WTC11 (cell line): ENCODE results near the gene TRAPPC13. TPM values are rescaled to one million over a fixed set of nuclear protein-coding genes. Genes with fewer than 3 reads are reported as not detected.

Experiments used
- ATAC-seq: fragments of 200-7000 bp; cut with Tn5 transposase; 2 replicates; pipeline ENCODE4 v1.10.0; 2021; ENCODE audit warnings: mild to moderate bottlenecking, moderate library complexity
- CTCF ChIA-PET: fragments of 300-600 bp; sonication (Branson Sonifier 250); formaldehyde crosslinking; loops from one replicate; lab custom pipeline; 2021; ENCODE audit warnings: antibody characterized with exemption; lab: Charles Lee
- POLR2A ChIA-PET: fragments of 350-600 bp; sonication (Branson Sonifier 250); formaldehyde crosslinking; loops from one replicate; lab custom pipeline; 2021; ENCODE audit warnings: antibody characterized with exemption; lab: Charles Lee
- DNase-seq: peaks from one replicate; pipeline ENCODE4 v3.0.0; 2021; ENCODE audit warnings: low spot score
- H3K27ac Mint-ChIP-seq: 2 replicates; pipeline ENCODE4 v1.8.0; 2021; ENCODE audit warnings: mixed read lengths
- H3K27me3 Mint-ChIP-seq: 2 replicates; pipeline ENCODE4 v1.8.0; 2021; ENCODE audit warnings: low read depth, mild to moderate bottlenecking, moderate library complexity, mixed read lengths
- H3K36me3 Mint-ChIP-seq: 2 replicates; pipeline ENCODE4 v1.8.0; 2021; ENCODE audit warnings: mixed read lengths
- H3K4me1 Mint-ChIP-seq: 2 replicates; pipeline ENCODE4 v1.8.0; 2022; ENCODE audit warnings: mixed read lengths
- H3K4me3 Mint-ChIP-seq: 2 replicates; pipeline ENCODE4 v1.8.0; 2021; ENCODE audit warnings: mild to moderate bottlenecking, moderate library complexity, mixed read lengths
- H3K9me3 Mint-ChIP-seq: 2 replicates; pipeline ENCODE4 v1.8.0; 2021; ENCODE audit warnings: mixed read lengths
- ATF1 ChIP-seq: sonication (generic); formaldehyde crosslinking; IDR thresholded peaks from 2 replicates; pipeline ENCODE4 v1.8.1; 2023; ENCODE audit warnings: mild to moderate bottlenecking, moderate library complexity, missing genetic modification reagents
- FOXP1 ChIP-seq: sonication (generic); formaldehyde crosslinking; IDR thresholded peaks from 2 replicates; pipeline ENCODE4 v1.8.0; 2022; ENCODE audit warnings: missing genetic modification reagents, mild to moderate bottlenecking, moderate library complexity, borderline replicate concordance
- GTF2I ChIP-seq: fragments of 250-450 bp; sonication (Bioruptor Pico); conservative IDR thresholded peaks from 2 replicates; pipeline ENCODE4 v1.4.0; 2021; ENCODE audit warnings: mild to moderate bottlenecking
- IRF2 ChIP-seq: sonication (generic); formaldehyde crosslinking; IDR thresholded peaks from 2 replicates; pipeline ENCODE4 v1.8.0; 2022; ENCODE audit warnings: low read depth, missing genetic modification reagents, borderline replicate concordance
- KAT7 ChIP-seq: sonication (generic); formaldehyde crosslinking; IDR thresholded peaks from 2 replicates; pipeline ENCODE4 v1.8.1; 2023; ENCODE audit warnings: missing genetic modification reagents, mild to moderate bottlenecking, borderline replicate concordance
- MLX ChIP-seq: sonication (generic); formaldehyde crosslinking; IDR thresholded peaks from 2 replicates; pipeline ENCODE4 v1.8.1; 2023; ENCODE audit warnings: mild to moderate bottlenecking, missing genetic modification reagents, moderate library complexity
- SOX15 ChIP-seq: fragments of 250-450 bp; sonication (Bioruptor Pico); IDR thresholded peaks from 2 replicates; pipeline ENCODE4 v1.9.0; 2021; ENCODE audit warnings: mild to moderate bottlenecking
- STAT6 ChIP-seq: sonication (generic); formaldehyde crosslinking; conservative IDR thresholded peaks from 2 replicates; pipeline ENCODE4 v1.8.1; 2023; ENCODE audit warnings: mild to moderate bottlenecking, low read depth, missing genetic modification reagents, moderate library complexity
- ZNF138 ChIP-seq: sonication (generic); formaldehyde crosslinking; conservative IDR thresholded peaks from 2 replicates; pipeline ENCODE4 v1.8.1; 2022; ENCODE audit warnings: mild to moderate bottlenecking, moderate library complexity, missing genetic modification reagents
- ZNF396 ChIP-seq: fragments of 250-450 bp; sonication (Bioruptor Pico); IDR thresholded peaks from 2 replicates; pipeline ENCODE4 v1.8.0; 2021; ENCODE audit warnings: mild to moderate bottlenecking, moderate library complexity, borderline replicate concordance
- total RNA-seq: library from RNA; stranded (reverse); gene quantifications from 3 replicates; pipeline ENCODE4 v1.2.3, GENCODE V29; 2021
- TF ChIP-seq, protein P1 (sequence below): sonication (generic); formaldehyde crosslinking; IDR thresholded peaks from 2 replicates; pipeline ENCODE4 v1.8.1; 2022; ENCODE audit warnings: low read depth, mild to moderate bottlenecking, moderate library complexity, missing genetic modification reagents, borderline replicate concordance
- TF ChIP-seq, protein P2 (sequence below): sonication (generic); formaldehyde crosslinking; IDR thresholded peaks from 2 replicates; pipeline ENCODE4 v1.8.1; 2022; ENCODE audit warnings: mild to moderate bottlenecking, missing genetic modification reagents, moderate library complexity, borderline replicate concordance
- TF ChIP-seq, protein P3 (sequence below): sonication (generic); formaldehyde crosslinking; IDR thresholded peaks from 2 replicates; pipeline ENCODE4 v1.8.1; 2023; ENCODE audit warnings: mild to moderate bottlenecking, missing genetic modification reagents, borderline replicate concordance
- TF ChIP-seq, protein P4 (sequence below): sonication (generic); formaldehyde crosslinking; IDR thresholded peaks from 2 replicates; pipeline ENCODE4 v1.8.1; 2023; ENCODE audit warnings: mild to moderate bottlenecking, missing genetic modification reagents, moderate library complexity

The TRAPPC13 gene
- total RNA-seq, 1 experiment from 2014 or later = 18.8 TPM

- TF ChIP-seq, protein P1, sequence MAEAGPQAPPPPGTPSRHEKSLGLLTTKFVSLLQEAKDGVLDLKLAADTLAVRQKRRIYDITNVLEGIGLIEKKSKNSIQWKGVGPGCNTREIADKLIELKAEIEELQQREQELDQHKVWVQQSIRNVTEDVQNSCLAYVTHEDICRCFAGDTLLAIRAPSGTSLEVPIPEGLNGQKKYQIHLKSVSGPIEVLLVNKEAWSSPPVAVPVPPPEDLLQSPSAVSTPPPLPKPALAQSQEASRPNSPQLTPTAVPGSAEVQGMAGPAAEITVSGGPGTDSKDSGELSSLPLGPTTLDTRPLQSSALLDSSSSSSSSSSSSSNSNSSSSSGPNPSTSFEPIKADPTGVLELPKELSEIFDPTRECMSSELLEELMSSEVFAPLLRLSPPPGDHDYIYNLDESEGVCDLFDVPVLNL (CRISPR knock-in tag) = no peak
Observed at GRCh38 chr5:65647941-65648340, 23.1 kb downstream of the TRAPPC13 start (continued).

GRCh38 chr5:65651144-65651543 lies 26.3 kb downstream of the TRAPPC13 start:
- Mint-ChIP-seq H3K27ac (no peak overlapping the region), H3K4me1 (peaks cover 10% of the 10 kb centered on the region), H3K9me3 (no peaks in the 10 kb centered on the region), H3K4me3 (no peak overlapping the region)
- POLR2A ChIA-PET = no interaction called here
- DNase-seq = no peak
- no peak for TF ChIP-seq STAT6 (CRISPR knock-in tag)
- TF ChIP-seq ATF1 (CRISPR knock-in tag) = no peak
- TF ChIP-seq SOX15 (CRISPR knock-in tag) = no peak
- TF ChIP-seq, protein P1 (CRISPR knock-in tag) = no peak
- no peak for TF ChIP-seq KAT7 (CRISPR knock-in tag)
- no peak for TF ChIP-seq MLX
- no peak for TF ChIP-seq IRF2 (CRISPR knock-in tag)
- TF ChIP-seq, all 79 proteins: peak for 0
- Mint-ChIP-seq H3K36me3 (0 out of 2 replicates have a peak, but pooled peaks cover 3% of the 10 kb centered on the region), H3K27me3 (no peaks in the 10 kb centered on the region)
- CTCF ChIA-PET = no interaction called here
- ATAC-seq = no peak

DNA sequence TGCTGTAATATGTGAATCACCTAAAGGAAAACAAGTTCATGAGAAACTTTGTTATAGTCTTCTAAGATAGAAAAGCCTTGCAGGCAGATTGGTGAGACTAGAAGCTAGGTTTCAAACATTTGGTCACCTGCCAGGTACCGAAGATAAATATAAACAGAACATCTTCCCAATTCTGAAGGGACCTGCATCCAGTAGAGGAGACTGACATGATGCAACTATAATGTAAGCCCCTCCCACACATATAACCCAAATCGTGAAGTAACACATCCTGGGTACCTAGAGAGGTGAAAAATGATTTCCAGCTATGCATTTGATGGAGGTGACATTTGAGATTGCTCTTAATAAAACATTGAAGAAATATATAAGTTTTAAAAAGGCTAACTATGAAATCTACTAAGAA lies 29.9 kb downstream of the TRAPPC13 start:
- H3K9me3 Mint-ChIP-seq = no peaks in the 10 kb centered on the region
- DNase-seq (no peak), ATAC-seq (no peak)
- H3K36me3 Mint-ChIP-seq = 0 out of 2 replicates have a peak, but pooled peaks cover 3% of the 10 kb centered on the region
- H3K4me3 Mint-ChIP-seq = no peak overlapping the region
- ChIA-PET CTCF (no interaction called here), POLR2A (no interaction called here)
- H3K27ac Mint-ChIP-seq = no peak overlapping the region
- no peaks in the 10 kb centered on the region for H3K27me3 Mint-ChIP-seq
- no peaks in the 10 kb centered on the region for H3K4me1 Mint-ChIP-seq
- TF ChIP-seq, protein P2, sequence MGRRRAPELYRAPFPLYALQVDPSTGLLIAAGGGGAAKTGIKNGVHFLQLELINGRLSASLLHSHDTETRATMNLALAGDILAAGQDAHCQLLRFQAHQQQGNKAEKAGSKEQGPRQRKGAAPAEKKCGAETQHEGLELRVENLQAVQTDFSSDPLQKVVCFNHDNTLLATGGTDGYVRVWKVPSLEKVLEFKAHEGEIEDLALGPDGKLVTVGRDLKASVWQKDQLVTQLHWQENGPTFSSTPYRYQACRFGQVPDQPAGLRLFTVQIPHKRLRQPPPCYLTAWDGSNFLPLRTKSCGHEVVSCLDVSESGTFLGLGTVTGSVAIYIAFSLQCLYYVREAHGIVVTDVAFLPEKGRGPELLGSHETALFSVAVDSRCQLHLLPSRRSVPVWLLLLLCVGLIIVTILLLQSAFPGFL (CRISPR knock-in tag) = no peak
- TF ChIP-seq, protein P3, sequence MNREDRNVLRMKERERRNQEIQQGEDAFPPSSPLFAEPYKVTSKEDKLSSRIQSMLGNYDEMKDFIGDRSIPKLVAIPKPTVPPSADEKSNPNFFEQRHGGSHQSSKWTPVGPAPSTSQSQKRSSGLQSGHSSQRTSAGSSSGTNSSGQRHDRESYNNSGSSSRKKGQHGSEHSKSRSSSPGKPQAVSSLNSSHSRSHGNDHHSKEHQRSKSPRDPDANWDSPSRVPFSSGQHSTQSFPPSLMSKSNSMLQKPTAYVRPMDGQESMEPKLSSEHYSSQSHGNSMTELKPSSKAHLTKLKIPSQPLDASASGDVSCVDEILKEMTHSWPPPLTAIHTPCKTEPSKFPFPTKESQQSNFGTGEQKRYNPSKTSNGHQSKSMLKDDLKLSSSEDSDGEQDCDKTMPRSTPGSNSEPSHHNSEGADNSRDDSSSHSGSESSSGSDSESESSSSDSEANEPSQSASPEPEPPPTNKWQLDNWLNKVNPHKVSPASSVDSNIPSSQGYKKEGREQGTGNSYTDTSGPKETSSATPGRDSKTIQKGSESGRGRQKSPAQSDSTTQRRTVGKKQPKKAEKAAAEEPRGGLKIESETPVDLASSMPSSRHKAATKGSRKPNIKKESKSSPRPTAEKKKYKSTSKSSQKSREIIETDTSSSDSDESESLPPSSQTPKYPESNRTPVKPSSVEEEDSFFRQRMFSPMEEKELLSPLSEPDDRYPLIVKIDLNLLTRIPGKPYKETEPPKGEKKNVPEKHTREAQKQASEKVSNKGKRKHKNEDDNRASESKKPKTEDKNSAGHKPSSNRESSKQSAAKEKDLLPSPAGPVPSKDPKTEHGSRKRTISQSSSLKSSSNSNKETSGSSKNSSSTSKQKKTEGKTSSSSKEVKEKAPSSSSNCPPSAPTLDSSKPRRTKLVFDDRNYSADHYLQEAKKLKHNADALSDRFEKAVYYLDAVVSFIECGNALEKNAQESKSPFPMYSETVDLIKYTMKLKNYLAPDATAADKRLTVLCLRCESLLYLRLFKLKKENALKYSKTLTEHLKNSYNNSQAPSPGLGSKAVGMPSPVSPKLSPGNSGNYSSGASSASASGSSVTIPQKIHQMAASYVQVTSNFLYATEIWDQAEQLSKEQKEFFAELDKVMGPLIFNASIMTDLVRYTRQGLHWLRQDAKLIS = no peak
- TF ChIP-seq FOXP1 (CRISPR knock-in tag) (no peak), GTF2I (CRISPR knock-in tag) (no peak), ZNF138 (CRISPR knock-in tag) (no peak), ZNF396 (CRISPR knock-in tag) (no peak), SOX15 (CRISPR knock-in tag) (no peak)
- TF ChIP-seq, protein P4, sequence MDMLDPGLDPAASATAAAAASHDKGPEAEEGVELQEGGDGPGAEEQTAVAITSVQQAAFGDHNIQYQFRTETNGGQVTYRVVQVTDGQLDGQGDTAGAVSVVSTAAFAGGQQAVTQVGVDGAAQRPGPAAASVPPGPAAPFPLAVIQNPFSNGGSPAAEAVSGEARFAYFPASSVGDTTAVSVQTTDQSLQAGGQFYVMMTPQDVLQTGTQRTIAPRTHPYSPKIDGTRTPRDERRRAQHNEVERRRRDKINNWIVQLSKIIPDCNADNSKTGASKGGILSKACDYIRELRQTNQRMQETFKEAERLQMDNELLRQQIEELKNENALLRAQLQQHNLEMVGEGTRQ (CRISPR knock-in tag) = no peak
